CD4-positive, alpha-beta T cell treated with Interleukin-10 for 1 hour (primary cell): Measurements from ENCODE around the gene NCOR1.
"Not testable (repeated sequence)": the region's sequence is repeated elsewhere in the genome, so short reads cannot be mapped to it uniquely, and the experiment has no call there.

Experiments used
- DNase-seq: peaks from one replicate; pipeline ENCODE4 v3.0.0-alpha.2; 2020

The NCOR1 gene

GRCh38 chr17:16085066-16085699 is 130.2 kb downstream of the NCOR1 start:
- no peak for DNase-seq

GRCh38 chr17:16083223-16083622 is 132.1 kb downstream of the NCOR1 start:
- DNase-seq, result no peak

GRCh38 chr17:16081507-16082087 is 133.7 kb downstream of the NCOR1 start:
- DNase-seq, result no peak

- no peak for DNase-seq
Observed at GRCh38 chr17:16080366-16080765, 135.0 kb downstream of the NCOR1 start.

- no peak for DNase-seq
Observed at GRCh38 chr17:16075949-16076348, 139.4 kb downstream of the NCOR1 start.

GRCh38 chr17:16074423-16074822 is 140.9 kb downstream of the NCOR1 start:
- DNase-seq, result no peak

GRCh38 chr17:16073845-16074244 is 141.5 kb downstream of the NCOR1 start:
- no peak for DNase-seq

- no peak for DNase-seq
Observed at GRCh38 chr17:16072031-16072430, 143.3 kb downstream of the NCOR1 start.

- DNase-seq, result no peak
Observed at GRCh38 chr17:16068323-16068722, 147.0 kb downstream of the NCOR1 start.

GRCh38 chr17:16066125-16066524 is 149.2 kb downstream of the NCOR1 start:
- no peak for DNase-seq

- DNase-seq, result no peak
Observed at GRCh38 chr17:16061631-16062030, 153.7 kb downstream of the NCOR1 start.

- DNase-seq, result not testable (repeated sequence)
Observed at GRCh38 chr17:16055139-16055538, 160.2 kb downstream of the NCOR1 start.

- DNase-seq, result no peak
Observed at GRCh38 chr17:16052486-16052885, 162.8 kb downstream of the NCOR1 start.

- DNase-seq, result no peak
Observed at GRCh38 chr17:16050844-16051243, 164.5 kb downstream of the NCOR1 start.

GRCh38 chr17:16048811-16049449 is 166.4 kb downstream of the NCOR1 start:
- no peak for DNase-seq

- no peak for DNase-seq
Observed at GRCh38 chr17:16046966-16047365, 168.4 kb downstream of the NCOR1 start.

GRCh38 chr17:16044487-16044886 is 170.8 kb downstream of the NCOR1 start:
- DNase-seq, result no peak

- DNase-seq, result no peak
Observed at GRCh38 chr17:16040710-16041251, 174.6 kb downstream of the NCOR1 start.

- no peak for DNase-seq
Observed at GRCh38 chr17:16037636-16038035, 177.7 kb downstream of the NCOR1 start.

GRCh38 chr17:16036261-16036660 is 179.1 kb downstream of the NCOR1 start:
- DNase-seq, result no peak

- DNase-seq, result no peak
Observed at GRCh38 chr17:16033729-16034349, 181.5 kb downstream of the NCOR1 start.

GRCh38 chr17:16027708-16028584 is 187.4 kb downstream of the NCOR1 start:
- DNase-seq, result peak; percentile 14

- no peak for DNase-seq
Observed at GRCh38 chr17:16026895-16027294, 188.4 kb downstream of the NCOR1 start.
